Astrocyte of the spinal cord (primary cell): ENCODE data around the gene NPTX1.

Experiments used
- DNase-seq: peaks from one replicate; pipeline ENCODE4 v3.0.0; 2011; ENCODE audit warnings: low read depth, low spot score
- H3K4me3 ChIP-seq: 2 replicates; pipeline ENCODE4 v1.5.1; 2011; ENCODE audit warnings: low read depth, mild to moderate bottlenecking, low read length, moderate library complexity
- CTCF ChIP-seq: IDR thresholded peaks from 2 replicates; pipeline ENCODE4 v1.5.1; 2012; ENCODE audit warnings: low read depth, mild to moderate bottlenecking, low read length, inconsistent platforms
- in situ Hi-C: cut with HindIII; loops from 2 replicates; pipeline ENCODE4 v1.10.0; 2017; ENCODE audit warnings: low sequenced_read_pairs

NPTX1 gene

DNA sequence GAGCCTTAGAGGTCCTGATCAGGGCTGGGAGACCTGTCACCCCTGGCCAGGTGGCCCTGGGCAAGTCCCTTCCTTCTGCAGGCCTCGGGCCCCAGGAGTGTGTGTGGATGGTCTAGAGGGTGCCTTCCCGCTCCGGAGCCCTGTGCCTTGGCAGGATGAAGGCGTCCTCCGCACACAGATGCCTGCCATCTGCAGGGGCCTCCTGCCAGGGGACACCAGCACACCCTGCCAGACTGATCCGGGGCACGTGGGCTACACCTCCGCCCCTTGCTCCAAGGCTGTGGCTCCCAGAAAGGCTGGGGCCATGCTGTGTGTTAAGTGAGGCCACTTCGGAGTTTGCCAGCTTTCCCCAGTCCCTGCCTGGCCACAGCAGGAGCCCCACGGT lies 30.7 kb downstream of the NPTX1 start:
- H3K4me3 ChIP-seq, result no peak overlapping the region
- DNase-seq, result no peak
- no peak for TF ChIP-seq CTCF
- in situ Hi-C loops, result no loop called here

- no peak for TF ChIP-seq CTCF
- no peak overlapping the region for H3K4me3 ChIP-seq
- in situ Hi-C loops, result no loop called here
- no peak for DNase-seq
Measured at GRCh38 chr17:80445007-80445725, 31.2 kb downstream of the NPTX1 start.

GRCh38 chr17:80444644-80444979 lies 31.8 kb downstream of the NPTX1 start:
- DNase-seq, result no peak
- no peak for TF ChIP-seq CTCF
- in situ Hi-C loops, result no loop called here
- H3K4me3 ChIP-seq, result no peak overlapping the region

DNA sequence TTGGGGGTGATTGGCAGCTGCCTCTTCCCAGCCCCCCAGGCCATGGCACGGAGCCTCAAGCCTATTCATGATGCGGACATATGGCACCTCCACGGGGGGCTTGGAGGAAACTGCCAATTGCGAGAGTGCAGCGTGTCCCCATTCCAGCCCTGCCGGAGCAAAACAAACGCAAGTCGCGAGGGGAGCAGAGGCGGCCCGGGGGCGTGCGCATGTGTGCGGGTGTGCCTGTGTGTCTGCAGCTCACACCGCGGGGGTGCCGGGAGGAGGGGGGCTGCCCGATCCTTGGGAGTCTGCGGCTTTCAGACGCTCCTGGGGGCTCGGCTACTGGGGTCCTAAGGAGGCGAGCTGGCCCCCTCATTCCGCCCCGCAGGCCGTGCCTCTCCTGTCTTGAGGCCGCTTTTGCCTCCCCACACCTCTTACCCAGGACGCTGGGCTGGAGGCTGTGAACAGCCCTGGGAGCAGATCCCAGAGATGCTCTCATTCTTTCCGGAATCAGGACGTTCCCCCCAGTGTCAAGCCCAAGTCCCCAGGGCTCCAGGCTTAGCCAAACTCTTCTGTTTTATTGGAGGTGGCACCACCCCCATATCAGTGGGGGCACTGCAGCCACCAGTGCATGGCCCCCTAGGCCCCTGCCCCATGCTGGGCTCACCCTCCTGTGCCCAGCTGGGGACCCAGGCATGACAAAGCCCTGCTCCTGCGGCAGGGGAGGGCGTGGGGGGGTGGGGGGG lies 32.3 kb downstream of the NPTX1 start:
- in situ Hi-C loops, result no loop called here
- TF ChIP-seq CTCF, result no peak
- no peak for DNase-seq
- H3K4me3 ChIP-seq, result no peak overlapping the region

GRCh38 chr17:80443498-80443897 lies 32.9 kb downstream of the NPTX1 start:
- no peak for DNase-seq
- in situ Hi-C loops, result no loop called here
- no peak for TF ChIP-seq CTCF
- no peak overlapping the region for H3K4me3 ChIP-seq

DNA sequence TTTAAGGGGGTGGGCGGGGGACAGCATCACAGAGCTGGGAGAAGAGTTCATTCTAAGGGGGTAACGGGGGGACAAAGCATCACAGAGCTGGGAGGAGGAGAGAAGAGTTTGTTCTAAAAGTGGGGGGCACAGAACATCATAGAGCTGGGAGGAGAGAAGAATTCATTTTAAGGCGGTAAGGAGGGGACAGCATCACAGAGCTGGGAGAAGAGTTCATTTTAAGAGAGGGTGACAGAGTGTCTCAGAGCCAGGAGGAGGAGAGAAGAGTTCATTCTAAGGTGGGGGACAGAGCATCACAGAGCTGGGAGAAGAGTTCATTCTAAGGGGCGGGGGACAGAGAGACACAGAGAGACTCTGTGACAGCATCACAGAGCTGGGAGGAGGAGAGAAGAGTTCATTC lies 33.6 kb downstream of the NPTX1 start:
- no peak for DNase-seq
- no peak overlapping the region for H3K4me3 ChIP-seq
- no peak for TF ChIP-seq CTCF
- in situ Hi-C loops, result no loop called here
